HG03457 (cell line): ENCODE results near the gene ZNF710.

Experiments used
- ATAC-seq: cut with Tn5 transposase; IDR thresholded peaks from one replicate; pipeline ENCODE4 v1.9.1; 2021; ENCODE audit warnings: moderate number of reproducible peaks; ENCODE audit not compliant: unreplicated experiment

Gene ZNF710

GRCh38 chr15:90037961-90038631 lies 37.0 kb downstream of the ZNF710 start:
- ATAC-seq: peak; percentile 42

GRCh38 chr15:90038632-90039095 lies 37.5 kb downstream of the ZNF710 start:
- no peak for ATAC-seq

- no peak for ATAC-seq
These were observed 38.9 kb downstream of the ZNF710 start for GRCh38 chr15:90039996-90040395.

- no peak for ATAC-seq
These were observed 39.5 kb downstream of the ZNF710 start for GRCh38 chr15:90040618-90041017.

GRCh38 chr15:90042356-90042755 lies 41.2 kb downstream of the ZNF710 start:
- ATAC-seq: no peak

GRCh38 chr15:90042766-90043529 lies 41.8 kb downstream of the ZNF710 start:
- no peak for ATAC-seq

GRCh38 chr15:90043530-90044010 lies 42.4 kb downstream of the ZNF710 start:
- no peak for ATAC-seq

- no peak for ATAC-seq
These were observed 43.1 kb downstream of the ZNF710 start for GRCh38 chr15:90044191-90044590.

- no peak for ATAC-seq
These were observed 43.8 kb downstream of the ZNF710 start for GRCh38 chr15:90044916-90045371.

- ATAC-seq: no peak
These were observed 45.2 kb downstream of the ZNF710 start for GRCh38 chr15:90046289-90046688.

- no peak for ATAC-seq
These were observed 45.8 kb downstream of the ZNF710 start for GRCh38 chr15:90046911-90047392.

GRCh38 chr15:90047956-90048575 lies 46.9 kb downstream of the ZNF710 start:
- no peak for ATAC-seq

GRCh38 chr15:90049030-90049429 lies 47.9 kb downstream of the ZNF710 start:
- no peak for ATAC-seq

GRCh38 chr15:90049666-90050604 lies 48.8 kb downstream of the ZNF710 start:
- no peak for ATAC-seq

- no peak for ATAC-seq
These were observed 50.8 kb downstream of the ZNF710 start for GRCh38 chr15:90051874-90052273.

GRCh38 chr15:90053685-90054466 lies 52.8 kb downstream of the ZNF710 start:
- no peak for ATAC-seq

- ATAC-seq: no peak
These were observed 53.5 kb downstream of the ZNF710 start for GRCh38 chr15:90054618-90055097.

- no peak for ATAC-seq
These were observed 54.1 kb downstream of the ZNF710 start for GRCh38 chr15:90055182-90055581.

GRCh38 chr15:90056529-90056928 lies 55.4 kb downstream of the ZNF710 start:
- no peak for ATAC-seq
